Kidney capillary endothelial cell (primary cell): Measurements from ENCODE around the gene CHRNA4.

Source experiments
- DNase-seq: peaks from one replicate; pipeline ENCODE4 v3.0.0-alpha.2; 2018; ENCODE audit warnings: low spot score

Gene CHRNA4

DNA sequence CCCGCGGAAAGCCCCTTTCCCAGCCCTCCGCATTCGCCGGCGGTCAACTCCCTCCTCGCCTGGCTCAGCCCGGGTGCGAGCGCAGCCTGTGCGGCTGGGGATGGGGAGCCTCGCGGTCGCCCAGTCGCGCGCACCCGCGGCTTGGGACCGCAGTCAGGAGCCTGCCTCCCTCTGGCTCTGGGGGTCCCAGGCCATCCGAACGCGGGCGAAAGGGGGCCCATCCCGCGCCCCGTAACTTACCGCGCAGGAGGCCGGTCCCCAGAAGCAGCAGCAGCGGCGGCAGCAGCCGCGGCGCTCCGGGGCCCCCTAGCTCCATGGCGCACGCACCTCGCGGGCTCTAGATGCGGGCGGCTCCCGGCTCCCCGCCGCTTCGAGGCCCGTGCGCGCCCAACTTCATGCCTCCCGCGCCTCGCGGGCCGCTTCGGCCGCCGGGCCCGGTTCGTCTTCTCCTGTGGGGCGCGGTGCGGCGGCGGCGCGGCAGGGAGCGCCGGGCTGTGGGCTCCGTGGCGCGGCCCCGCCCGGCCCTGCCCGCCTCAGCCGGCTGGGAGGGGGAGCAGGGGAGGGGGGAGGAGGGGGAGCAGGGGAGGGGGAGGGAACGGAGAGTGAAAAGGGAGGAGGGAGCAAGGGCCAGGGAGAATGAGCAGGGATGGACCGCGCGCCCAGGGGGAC is at the start of gene CHRNA4:
TSS of gene CHRNA4 (minus strand) at position 500 of the 669 bp plus-strand sequence. CDS start at position 316, 184 bp downstream.
- DNase-seq: no peak

DNA sequence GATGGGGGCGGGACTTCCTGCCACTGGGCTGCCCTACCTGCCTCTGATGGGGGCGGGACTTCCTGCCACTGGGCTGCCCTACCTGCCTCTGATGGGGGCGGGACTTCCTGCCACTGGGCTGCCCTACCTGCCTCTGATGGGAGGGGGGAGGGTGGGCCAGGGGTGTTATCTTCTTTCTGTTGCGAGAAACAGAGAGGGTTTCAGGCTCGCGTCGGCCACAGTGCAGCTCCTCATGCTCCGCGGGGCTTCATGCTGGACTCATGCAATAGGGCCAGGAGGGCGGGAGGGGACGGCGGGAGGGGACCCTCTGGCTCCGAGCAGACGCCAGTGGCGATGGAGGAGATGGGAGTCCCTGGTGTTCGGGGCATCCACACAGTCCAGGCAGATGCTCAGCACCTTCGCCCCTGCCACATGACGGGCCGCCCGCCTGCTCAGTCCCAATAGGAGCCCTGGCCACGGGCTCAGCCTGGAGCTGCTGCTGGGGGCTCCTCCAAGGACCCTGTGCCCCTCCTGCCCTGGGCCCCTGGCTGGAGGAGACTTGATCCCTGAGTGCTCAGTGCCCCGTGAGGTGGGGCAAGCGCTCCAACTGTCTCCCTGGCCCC is 48.8 kb upstream of the CHRNA4 start:
- DNase-seq: no peak

DNA sequence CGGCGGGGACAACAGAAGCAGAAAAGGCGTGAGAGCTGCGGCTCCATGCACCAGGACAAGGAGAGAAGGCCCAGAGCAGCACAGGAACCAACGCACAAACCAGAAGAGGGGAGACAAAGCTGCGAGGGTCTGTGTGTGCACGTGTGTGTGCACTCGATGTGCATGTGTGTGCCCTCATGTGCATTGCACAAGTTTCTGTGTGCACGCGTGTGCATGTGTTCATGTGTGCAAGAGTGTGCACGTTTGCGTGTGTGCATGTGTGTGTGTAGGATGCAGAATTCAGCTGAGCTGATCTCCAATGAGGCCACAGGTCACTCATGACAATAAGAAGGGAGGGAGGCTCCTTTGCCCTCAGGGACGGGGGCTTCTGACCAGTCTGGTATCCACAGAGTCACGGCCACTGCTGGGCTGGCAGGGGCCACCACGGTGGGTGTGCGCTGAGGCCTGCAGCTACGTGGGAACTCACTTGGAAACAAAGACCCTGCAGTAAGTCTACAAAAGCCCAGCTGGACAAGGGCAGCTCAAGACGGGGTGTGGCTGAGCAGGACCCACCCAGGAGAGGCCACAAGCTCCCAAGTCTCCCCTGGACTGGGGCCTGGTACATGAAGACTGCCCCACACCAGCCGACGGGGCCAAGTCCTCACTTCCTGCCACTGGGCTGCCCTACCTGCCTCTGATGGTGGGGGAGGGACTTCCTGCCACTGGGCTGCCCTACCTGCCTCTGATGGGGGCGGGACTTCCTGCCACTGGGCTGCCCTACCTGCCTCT is 48.1 kb upstream of the CHRNA4 start:
- DNase-seq: no peak

DNA sequence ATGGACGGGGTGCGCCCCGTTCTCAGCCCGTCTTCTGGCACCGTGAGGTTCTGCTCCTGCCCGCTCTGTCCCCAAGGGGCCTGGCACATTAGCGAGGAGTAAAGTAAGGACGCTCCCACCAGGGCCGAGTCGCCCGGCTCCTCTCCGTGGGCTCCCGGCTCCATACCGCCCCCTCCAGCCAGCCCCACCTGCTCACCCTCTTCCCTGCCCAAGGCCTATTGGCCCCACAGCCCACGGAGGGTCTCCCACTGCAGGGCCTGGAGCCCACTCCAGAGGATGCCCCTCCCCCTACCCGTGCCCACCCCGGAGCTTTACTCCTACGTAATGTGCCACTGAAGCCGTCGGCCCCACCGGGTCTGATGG is 47.5 kb upstream of the CHRNA4 start:
- no peak for DNase-seq

DNA sequence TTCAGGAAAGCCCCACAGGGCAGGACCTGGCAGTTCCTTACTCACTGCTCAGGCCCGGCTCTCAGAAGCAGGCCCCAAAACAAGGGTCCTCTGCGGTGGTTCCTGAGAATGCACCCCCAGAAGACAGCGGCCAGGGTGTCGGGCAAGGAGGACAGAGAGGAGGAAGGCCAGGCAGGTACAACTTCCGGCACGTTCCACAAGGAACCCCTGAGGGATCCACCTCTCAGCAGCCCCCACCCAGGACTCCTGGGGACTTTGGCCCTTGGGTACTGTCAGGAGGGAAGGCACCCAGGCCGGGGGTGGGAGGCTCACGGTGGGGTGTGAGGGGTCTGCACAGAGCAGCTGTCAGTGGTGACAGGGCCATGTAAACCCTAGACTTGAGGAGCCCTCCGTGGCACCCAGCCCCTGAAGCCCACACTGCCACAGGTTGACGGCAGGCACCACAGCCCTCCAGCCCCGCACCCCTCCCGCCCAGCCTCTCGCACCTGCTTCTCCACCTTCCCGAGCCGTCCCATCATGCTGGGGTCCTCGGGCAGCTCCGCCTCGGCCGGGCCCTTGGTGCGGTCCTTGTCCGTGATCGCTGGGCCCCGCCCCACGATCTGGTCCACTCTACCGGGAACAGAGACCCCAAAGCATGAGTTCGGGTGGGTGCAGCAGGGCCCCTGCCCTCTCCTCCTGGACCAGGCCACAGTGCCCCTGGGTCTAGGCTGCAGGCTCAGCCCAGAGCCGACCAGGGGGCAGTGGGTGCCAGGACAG is 47.0 kb upstream of the CHRNA4 start:
- DNase-seq: no peak

DNA sequence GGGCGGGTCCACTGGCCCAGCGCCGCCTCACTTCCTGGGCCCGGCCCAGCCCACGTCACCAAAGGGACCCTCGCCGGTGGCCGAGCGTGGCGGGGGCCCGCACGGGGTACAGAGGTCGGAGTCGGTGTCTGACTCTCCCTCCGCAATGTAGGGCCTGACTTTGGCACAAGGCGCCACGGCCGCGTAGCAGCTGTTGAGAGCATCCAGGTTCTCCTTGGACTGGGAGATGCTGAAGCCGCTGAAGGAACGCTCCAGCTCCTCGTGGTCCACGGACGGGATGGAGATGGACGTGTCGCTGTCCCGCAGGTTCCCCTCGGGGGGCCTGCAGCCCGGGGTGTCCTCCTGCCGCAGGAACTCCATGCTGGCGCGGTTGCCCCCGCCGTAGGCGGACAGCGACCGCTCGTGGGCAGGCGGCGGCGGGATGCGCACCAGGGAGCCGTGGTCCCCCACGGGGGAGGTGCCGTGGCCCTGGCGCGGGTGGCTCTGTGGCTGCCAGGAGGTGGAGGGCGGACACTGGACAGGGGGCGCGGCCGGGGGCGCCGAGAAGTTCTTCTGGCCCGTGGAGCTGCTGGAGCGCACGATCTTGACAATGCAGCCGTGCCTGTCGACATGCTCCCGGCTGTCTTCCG is 45.6 kb upstream of the CHRNA4 start:
- no peak for DNase-seq

DNA sequence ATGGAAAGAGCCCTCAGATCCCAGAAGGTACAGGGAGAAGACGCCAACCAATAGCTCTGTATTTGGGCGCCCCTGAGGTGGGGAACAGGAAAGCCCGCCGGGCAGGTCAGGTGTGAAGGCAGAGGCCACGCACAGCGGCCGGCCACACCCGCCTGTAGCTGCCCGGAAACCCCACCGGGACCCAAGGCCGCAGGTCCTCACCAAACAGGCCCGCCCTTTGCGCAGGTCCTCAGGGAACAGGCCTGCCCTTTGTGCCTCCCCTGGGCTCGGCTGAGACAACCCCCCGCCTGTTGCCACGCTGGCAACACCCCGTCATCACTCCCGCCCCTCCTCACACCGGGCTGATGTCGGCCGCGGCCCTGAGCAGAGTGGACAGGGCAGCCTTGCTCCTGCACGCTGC is 44.9 kb upstream of the CHRNA4 start:
- DNase-seq: no peak

DNA sequence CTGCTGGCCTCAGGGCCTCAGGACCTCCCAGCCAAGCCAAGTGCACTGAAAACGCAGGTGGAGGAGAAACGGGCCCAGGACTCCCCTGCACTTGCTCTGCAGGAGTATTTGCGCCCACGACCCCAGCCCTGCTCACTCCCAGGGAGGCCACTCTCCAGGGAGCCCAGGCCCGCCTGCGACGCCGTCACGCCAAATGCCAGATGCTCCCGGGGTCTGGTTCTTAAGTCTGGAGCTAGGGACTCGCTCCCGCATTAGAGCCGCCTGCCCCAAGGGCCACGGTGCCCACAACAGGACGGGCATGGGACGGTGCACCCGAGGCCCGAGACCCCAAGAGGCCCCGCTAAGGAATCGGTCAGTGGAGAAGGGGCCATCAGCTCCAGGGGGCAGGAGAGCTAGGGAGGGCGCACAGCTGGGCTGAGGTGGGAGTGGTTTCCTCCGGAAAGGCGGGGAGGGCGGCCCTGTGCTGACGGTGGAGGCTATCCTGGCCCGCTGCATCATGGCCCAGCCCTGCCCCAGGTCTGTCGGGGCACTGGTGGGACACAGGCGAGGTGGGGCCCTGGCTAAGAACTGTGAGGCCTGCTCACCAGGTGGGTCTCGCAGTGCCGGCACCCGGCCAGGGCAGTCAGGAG is 44.1 kb upstream of the CHRNA4 start:
- DNase-seq: no peak

DNA sequence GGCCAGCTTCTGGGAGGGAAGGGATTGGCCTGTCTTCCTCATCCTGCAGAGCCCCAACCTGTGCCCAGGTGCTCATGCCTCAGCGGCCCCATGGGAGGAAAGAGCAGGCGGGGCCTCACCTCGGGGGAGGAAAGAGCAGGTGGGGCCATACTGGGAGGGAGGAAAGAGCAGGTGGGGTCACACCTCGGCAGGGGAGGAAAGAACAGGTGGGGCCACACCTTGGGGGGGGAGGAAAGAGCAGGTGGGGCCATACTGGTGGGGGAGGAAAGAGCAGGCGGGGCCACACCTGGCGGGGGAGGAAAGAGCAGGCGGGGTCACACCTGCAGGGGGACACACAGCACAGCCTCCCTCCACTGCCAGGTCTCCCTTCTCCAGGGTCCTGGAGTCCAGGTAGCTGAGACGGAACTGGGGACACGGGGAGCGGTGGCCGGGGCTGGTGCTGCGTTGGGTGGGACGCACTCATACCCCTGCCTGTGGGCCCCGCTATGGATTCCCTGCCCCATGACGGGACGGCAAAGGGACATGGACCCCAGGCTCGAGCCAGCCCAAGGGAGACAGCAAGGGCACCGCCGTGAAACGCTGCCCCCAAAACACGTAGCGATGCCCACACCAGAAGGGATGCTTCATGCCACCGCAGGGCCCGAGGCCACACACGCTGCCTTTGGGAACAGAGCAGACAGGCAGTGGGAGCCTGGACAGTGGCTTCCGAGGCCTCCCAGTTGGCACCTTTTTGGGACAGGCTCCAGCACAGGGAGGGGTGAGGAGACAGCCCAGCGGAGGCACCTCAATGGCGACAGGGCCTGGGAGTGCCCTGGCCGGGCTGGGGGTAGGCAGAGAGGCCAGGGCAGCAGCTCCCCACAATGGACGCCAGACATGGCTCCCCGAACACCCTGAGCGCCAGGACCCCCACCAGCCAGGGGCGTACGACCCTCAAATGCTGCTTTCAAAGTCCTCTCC is 43.3 kb upstream of the CHRNA4 start:
- no peak for DNase-seq

DNA sequence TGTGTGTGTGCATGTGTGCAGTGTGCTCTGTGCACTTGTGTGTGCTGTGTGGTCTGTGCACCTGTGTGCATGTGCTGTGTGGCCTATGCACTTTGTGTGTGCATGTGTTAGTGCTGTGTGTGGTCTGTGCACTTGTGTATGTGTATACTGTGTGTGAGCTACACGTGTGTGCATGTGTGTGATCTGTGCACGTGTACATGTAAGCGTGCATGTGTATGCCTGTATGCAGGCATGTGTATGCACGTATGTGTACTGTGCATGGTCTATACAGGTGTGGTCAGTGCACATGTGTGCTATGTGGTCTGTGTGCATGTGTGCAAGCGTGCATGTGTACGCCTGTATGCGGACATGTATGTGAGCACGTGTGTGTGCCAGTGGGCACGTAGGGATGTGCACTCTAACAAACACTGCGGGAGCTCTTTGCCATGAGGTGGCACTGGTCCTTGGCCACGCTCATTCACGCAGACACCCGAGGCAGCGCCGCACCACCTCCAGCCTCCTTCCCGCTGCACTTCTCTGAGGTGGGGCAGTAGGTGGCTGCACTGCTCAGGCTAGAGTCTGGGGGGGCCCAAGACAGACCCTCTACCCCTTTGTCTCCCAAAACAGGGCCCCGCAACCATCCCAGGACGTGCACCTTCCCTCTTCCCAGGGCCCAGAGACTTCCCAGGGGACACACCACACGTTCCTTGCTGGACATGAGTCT is 42.4 kb upstream of the CHRNA4 start:
- DNase-seq: no peak

DNA sequence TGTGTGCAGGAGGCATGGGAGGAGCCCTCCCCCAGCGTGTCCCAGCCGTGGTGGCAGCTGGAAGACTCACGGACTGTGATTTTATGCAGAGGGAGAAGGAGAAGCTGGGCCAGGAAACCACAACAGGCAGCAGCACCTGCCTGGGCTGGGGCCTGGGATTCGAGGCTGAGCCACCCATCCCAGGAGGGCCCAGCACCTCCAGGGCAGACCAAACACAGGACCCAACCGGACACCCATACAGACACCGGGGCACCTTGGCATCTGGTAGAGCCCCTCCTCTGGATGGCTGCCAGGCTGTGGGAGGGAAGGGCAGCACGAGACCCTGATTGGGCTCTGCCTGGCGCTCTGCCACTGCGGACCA is 41.7 kb upstream of the CHRNA4 start:
- DNase-seq: no peak

DNA sequence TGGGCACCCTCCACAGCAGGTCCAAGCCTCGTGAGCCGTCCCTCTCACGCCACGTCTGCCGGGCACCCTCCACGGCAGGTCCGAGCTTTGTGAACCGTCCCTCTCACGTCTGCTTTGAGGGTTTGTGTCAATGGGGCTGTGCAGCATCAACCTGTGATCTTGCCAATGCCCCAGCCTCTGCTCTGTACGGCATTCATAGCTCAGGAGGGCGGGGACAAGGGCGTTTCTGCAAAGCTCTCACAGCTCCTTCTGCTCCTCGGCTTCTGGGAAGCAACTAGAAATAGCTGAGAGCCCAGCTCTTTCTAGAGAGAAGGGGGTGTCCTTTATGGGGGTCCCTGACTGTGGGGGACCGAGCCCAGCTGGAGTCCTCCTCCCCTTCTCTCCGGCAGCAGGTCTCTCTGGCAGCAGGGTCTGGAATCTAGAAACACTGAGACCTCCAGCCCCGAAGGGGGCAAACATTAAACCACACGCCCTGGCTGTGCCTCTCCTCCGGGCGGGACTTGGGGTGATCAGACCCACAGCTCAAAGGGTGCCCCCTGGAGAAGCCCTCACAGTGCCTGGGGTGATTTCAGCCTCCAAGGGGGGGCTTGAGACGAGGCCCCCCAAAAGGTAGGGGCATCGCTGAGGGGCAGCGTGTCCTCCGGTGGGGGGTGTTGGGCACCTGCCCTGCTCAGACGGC is 41.2 kb upstream of the CHRNA4 start:
- DNase-seq: no peak

DNA sequence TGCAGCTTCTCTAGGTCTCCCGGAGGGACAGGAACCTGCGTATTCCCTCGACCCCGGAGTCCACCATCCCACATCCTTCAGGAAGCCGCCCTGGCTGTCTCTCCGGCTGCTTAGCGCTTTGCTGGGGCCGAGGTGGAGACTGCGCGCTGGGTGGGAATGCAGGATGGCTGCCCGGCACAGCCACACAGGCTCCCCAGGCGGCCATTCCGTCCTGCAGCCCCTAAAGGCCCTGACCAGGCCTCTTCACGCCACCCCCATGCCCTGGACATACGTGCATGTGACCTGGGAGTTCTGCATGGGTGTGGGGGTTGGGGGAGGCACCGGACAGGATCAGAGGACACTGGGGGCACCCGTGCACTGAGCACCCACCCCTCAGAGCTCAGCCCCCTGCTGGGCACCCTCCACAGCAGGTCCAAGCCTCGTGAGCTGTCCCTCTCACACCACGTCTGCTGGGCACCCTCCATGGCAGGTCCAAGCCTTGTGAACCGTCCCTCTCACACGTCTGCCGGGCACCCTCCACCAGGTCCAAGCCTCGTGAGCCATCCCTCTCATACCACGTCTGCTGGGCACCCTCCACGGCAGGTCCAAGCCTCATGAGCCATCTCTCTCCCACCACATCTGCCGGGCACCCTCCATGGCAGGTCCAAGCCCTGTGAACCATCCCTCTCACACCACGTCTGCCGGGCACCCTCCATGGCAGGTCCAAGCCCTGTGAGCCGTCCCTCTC is 40.4 kb upstream of the CHRNA4 start:
- no peak for DNase-seq

DNA sequence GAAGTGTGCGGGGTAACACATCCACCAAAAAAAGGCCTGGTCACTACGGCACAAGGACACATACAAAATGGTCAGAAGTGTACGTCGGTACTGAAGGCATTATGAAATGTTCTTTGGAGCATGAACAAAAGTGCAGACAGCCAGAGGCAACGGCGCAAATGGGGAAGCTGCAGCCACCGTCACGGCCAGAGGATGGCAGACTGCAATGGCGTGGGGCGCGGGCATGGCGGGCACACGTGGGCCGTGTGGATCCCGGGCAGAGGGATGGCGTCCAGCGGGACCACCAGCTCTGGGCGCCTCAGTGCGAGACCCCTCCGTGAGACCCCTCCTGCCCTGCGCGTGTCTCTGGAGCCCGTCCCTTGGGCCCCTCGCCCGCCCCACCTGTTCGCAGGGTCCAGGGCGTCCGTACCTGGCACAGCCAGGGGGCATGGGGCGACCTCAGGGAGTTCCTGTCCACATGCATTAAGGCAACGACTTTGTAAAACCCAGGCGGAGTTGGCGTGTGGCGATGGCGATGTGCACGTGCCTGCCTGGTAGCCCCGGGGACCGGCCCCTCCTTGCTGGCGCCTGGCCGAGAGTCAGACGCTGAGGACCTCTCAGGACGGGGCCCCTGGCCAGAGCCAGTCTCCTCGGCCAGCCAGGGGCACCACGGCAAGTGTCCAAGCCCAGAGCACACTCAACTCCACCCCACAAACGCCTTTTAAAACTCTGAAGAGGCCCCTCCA is 39.5 kb upstream of the CHRNA4 start:
- no peak for DNase-seq

DNA sequence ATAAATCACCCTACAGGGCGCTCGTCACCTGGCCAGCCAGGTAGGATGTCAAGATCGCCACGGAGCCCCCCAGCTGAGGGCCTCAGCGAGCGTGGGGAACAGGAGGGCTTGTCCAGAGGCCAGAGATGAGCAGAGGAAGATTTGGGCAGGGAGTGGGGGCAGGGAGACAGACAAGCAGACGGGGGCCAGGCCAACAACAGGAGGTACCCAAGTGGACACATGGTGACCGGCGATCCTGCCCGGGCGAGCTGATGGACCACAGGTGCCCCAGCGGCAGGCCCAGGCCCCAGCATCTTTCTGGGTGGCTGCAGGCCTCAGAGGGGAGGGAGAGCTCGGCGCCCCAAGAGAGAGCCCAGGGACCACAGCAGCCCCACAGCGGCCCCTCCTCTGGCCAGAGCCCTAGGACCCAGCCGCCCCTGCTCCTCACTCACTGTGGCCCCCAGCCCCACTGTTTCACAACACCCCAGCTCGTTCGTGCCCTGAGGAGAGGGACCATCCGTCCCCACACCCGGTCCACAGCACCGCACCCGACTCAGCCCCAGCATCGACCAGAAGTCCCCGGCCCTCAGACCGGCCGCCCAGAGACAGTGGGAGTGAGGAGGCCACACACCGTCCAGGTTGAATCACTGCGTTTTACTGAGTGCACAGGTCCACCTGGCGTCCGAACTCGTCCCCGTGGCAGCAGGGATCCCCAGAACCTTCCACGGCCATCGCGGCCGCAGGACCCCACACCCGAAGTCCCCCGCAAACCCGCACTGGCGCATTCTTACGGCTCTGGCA is 38.6 kb upstream of the CHRNA4 start:
- DNase-seq: no peak

DNA sequence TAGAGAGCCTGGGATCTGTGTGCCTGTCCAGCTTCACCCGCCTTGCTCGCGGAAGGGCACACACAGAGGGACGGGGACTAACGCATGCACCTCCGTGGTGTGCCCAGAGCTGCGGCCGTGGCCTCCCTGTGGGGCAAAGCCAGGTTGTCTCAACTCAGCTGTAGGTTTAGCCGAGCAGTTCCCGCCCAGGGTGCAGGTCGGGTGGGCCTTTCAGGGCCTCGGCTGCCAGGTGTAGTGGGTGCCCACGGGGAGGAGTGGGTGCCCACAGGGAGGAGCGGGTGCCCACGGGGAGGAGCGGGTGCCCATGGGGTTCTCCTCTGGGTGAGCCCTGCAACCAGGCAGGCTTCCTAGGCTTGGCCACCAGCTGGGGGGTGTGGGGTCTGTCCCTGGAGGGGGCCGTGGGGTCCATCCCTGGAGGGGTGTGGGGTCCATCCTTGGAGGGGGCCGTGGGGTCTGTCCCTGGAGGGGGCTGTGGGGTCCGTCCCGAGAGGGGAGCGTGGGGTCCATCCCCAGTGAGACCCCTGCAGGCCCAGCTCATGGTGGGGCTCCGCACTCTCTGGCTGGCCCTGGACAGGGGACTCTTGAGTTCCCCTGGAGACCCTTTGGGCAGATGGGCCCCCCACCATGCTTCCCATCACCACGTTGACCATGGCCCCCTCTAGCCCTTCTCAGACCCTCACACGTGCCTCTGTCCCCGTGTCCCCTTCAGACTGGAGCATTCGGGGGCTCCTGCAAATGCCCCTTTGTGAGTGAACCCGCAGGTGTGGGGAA is 37.8 kb upstream of the CHRNA4 start:
- DNase-seq: no peak
